Epithelial cell of proximal tubule (primary cell): ENCODE results near the gene WSB1. TPM values are rescaled to one million over a fixed set of nuclear protein-coding genes. Genes with fewer than 3 reads are reported as not detected.

Experiments
- DNase-seq: peaks from one replicate; pipeline ENCODE4 v3.0.0-alpha.2; 2011; ENCODE audit warnings: low read depth
- H3K4me3 ChIP-seq: 2 replicates; pipeline ENCODE4 v1.5.1; 2011; ENCODE audit warnings: low read depth, mild to moderate bottlenecking, low read length
- CTCF ChIP-seq: conservative IDR thresholded peaks from 2 replicates; pipeline ENCODE4 v1.5.1; 2012; ENCODE audit warnings: low read depth, mild to moderate bottlenecking, low read length
- total RNA-seq: library from RNA; depleted of rRNA; stranded (reverse); fragments of >200 nt; gene quantifications from 2 replicates; pipeline ENCODE4 v1.2.3, GENCODE V29; 2015

The WSB1 gene
- total RNA-seq, 1 donor from 2014 or later, result 68.5 TPM

- no peak for DNase-seq
- H3K4me3 ChIP-seq, result no peak overlapping the region
- no peak for TF ChIP-seq CTCF
These were observed 35.4 kb downstream of the WSB1 start for GRCh38 chr17:27329146-27329805.

- TF ChIP-seq CTCF, result no peak
- no peak for DNase-seq
- H3K4me3 ChIP-seq, result no peak overlapping the region
These were observed 38.1 kb downstream of the WSB1 start for GRCh38 chr17:27332047-27332393.

- peak; percentile 84 for TF ChIP-seq CTCF
- DNase-seq, result peak; percentile 74
- peak overlapping the region; percentile 61 for H3K4me3 ChIP-seq
These were observed 38.8 kb downstream of the WSB1 start for GRCh38 chr17:27332485-27333409.

- H3K4me3 ChIP-seq, result peak overlapping the region; percentile 61
- DNase-seq, result no peak
- TF ChIP-seq CTCF, result no peak
These were observed 39.6 kb downstream of the WSB1 start for GRCh38 chr17:27333410-27333980.

DNA sequence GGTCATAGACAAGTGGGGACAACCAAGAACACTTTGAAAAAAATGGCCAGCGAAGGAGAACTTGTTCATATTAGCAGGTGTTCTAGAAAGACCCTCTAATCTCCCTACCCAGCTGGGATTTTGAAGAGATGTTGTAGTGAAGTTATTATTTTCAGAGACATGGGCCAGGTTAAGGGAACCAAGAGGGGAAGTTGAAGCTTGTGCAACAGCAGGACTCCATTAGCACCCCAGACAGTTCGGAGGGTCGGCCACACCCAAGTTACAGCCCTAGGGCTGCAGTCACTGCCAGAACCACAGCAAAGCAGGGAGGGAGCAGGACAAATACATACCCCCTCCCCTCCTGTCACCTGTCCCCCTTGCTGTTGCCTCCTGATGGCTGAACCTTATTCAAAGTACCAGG lies 42.3 kb downstream of the WSB1 start:
- TF ChIP-seq CTCF, result no peak
- DNase-seq, result no peak
- no peak overlapping the region for H3K4me3 ChIP-seq

GRCh38 chr17:27338536-27338985 lies 44.6 kb downstream of the WSB1 start:
- TF ChIP-seq CTCF, result no peak
- no peak overlapping the region for H3K4me3 ChIP-seq

More at GRCh38 chr17:27338536-27338985, 44.6 kb downstream of the WSB1 start:
- no peak for DNase-seq
